Measurements from ENCODE around the gene WDR46.

Gene WDR46

GRCh38 chr6:33247977-33248642 lies 40.9 kb downstream of the WDR46 start:
- peak; percentile 90 for DNase-seq (ENCODE audit: low read depth in 2 of 2)
- peak overlapping the region; percentile 49 to 57 for H3K4me3 ChIP-seq (replicated peaks in 1 of 2; ENCODE audit: low read depth in 2 of 2, low read length in 2 of 2)
- peak; percentile 93 for TF ChIP-seq CTCF (IDR thresholded peaks at IDR 0.05; ENCODE audit: low read depth, low read length)

DNA sequence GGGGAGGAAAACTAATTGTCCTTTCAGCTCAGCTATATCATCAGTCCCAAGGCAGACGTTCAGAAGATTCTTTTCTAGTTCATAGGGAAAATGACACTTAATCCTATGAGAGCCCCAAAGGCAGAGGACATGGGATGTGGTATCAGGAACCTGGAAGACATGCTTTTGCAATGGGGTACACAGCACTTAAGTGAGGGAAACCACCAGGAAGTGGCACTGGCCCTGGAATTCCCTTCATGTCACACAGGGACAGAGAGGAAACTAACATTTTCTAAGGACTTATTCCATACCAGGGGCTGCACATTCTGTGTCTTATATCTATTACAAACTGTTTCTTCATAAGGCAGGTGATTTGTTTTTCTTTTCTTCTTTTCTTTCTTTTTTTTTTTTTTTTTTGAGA lies 45.6 kb downstream of the WDR46 start:
- DNase-seq (ENCODE audit: low read depth in 2 of 2) = no peak
- no peak overlapping the region for H3K4me3 ChIP-seq (replicated peaks in 1 of 2; ENCODE audit: low read depth in 2 of 2, low read length in 2 of 2)
- TF ChIP-seq CTCF (IDR thresholded peaks at IDR 0.05; ENCODE audit: low read depth, low read length) = no peak

DNA sequence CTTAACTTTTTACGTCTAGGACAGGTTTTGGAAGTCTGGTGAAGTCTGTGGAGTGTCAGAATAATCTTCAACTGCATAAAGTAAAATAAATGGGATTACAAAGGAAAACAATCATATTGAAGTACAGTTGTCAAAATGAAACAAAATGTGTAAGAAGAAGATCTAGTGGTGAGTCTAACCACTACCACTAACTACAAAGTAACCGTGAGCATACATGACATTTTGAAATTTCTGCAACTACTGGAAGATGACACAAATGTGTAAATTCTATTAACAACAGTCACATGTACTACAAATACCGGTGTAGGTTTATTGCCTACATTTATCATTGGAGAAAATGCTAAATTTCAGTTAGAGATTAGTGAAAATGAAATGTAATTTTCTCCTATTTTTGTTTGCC lies 47.1 kb downstream of the WDR46 start:
- TF ChIP-seq CTCF (IDR thresholded peaks at IDR 0.05; ENCODE audit: low read depth, low read length) = no peak
- no peak overlapping the region for H3K4me3 ChIP-seq (replicated peaks in 1 of 2; ENCODE audit: low read depth in 2 of 2, low read length in 2 of 2)
- no peak for DNase-seq (ENCODE audit: low read depth in 2 of 2)

- no peak for DNase-seq (ENCODE audit: low read depth in 2 of 2)
- no peak for TF ChIP-seq CTCF (IDR thresholded peaks at IDR 0.05; ENCODE audit: low read depth, low read length)
- H3K4me3 ChIP-seq (replicated peaks in 1 of 2; ENCODE audit: low read depth in 2 of 2, low read length in 2 of 2) = no peak overlapping the region
Observed at GRCh38 chr6:33237741-33238140, 51.3 kb downstream of the WDR46 start.

GRCh38 chr6:33236852-33237251 lies 52.2 kb downstream of the WDR46 start:
- H3K4me3 ChIP-seq (replicated peaks in 1 of 2; ENCODE audit: low read depth in 2 of 2, low read length in 2 of 2) = no peak overlapping the region
- no peak for DNase-seq (ENCODE audit: low read depth in 2 of 2)
- TF ChIP-seq CTCF (IDR thresholded peaks at IDR 0.05; ENCODE audit: low read depth, low read length) = no peak

- H3K4me3 ChIP-seq (replicated peaks in 1 of 2; ENCODE audit: low read depth in 2 of 2, low read length in 2 of 2) = no peak overlapping the region
- no peak for DNase-seq (ENCODE audit: low read depth in 2 of 2)
- no peak for TF ChIP-seq CTCF (IDR thresholded peaks at IDR 0.05; ENCODE audit: low read depth, low read length)
Observed at GRCh38 chr6:33236328-33236727, 52.7 kb downstream of the WDR46 start.

GRCh38 chr6:33235221-33235634 lies 53.8 kb downstream of the WDR46 start:
- H3K4me3 ChIP-seq (replicated peaks in 1 of 2; ENCODE audit: low read depth in 2 of 2, low read length in 2 of 2) = no peak overlapping the region

More at GRCh38 chr6:33235221-33235634, 53.8 kb downstream of the WDR46 start:
- no peak for TF ChIP-seq CTCF (IDR thresholded peaks at IDR 0.05; ENCODE audit: low read depth, low read length)
- no peak for DNase-seq (ENCODE audit: low read depth in 2 of 2)
